WTC11 (cell line): ENCODE measurements around the gene MED22. TPM values are rescaled to one million over a fixed set of nuclear protein-coding genes. Genes with fewer than 3 reads are reported as not detected.
A peak's percentile ranks its signal among the peaks of the same experiment; 100 is the strongest.

ENCODE experiments used
- ATF3 ChIP-seq: sonication (generic); formaldehyde crosslinking; conservative IDR thresholded peaks from 2 replicates; pipeline ENCODE4 v1.8.1; 2022; ENCODE audit warnings: mild to moderate bottlenecking, missing genetic modification reagents
- CREM ChIP-seq: sonication (generic); formaldehyde crosslinking; IDR thresholded peaks from 2 replicates; pipeline ENCODE4 v1.8.1; 2022; ENCODE audit warnings: mild to moderate bottlenecking, missing genetic modification reagents, moderate library complexity
- ETV6 ChIP-seq: sonication (generic); formaldehyde crosslinking; IDR thresholded peaks from 2 replicates; pipeline ENCODE4 v1.8.1; 2022; ENCODE audit warnings: mild to moderate bottlenecking, missing genetic modification reagents
- GTF2I ChIP-seq: fragments of 250-450 bp; sonication (Bioruptor Pico); conservative IDR thresholded peaks from 2 replicates; pipeline ENCODE4 v1.4.0; 2021; ENCODE audit warnings: mild to moderate bottlenecking
- HMGXB4 ChIP-seq: sonication (generic); formaldehyde crosslinking; IDR thresholded peaks from 2 replicates; pipeline ENCODE4 v1.8.1; 2023; ENCODE audit warnings: mild to moderate bottlenecking, moderate library complexity, missing genetic modification reagents
- JAZF1 ChIP-seq: fragments of 250-450 bp; sonication (Bioruptor Pico); IDR thresholded peaks from 2 replicates; pipeline ENCODE4 v1.9.0; 2021; ENCODE audit warnings: moderate library complexity, mild to moderate bottlenecking, inconsistent platforms
- RORB ChIP-seq: fragments of 250-450 bp; sonication (Bioruptor Pico); IDR thresholded peaks from 2 replicates; pipeline ENCODE4 v1.9.0; 2021; ENCODE audit warnings: mild to moderate bottlenecking
- SOX15 ChIP-seq: fragments of 250-450 bp; sonication (Bioruptor Pico); IDR thresholded peaks from 2 replicates; pipeline ENCODE4 v1.9.0; 2021; ENCODE audit warnings: mild to moderate bottlenecking
- TCF7 ChIP-seq: sonication (generic); formaldehyde crosslinking; IDR thresholded peaks from 2 replicates; pipeline ENCODE4 v1.8.0; 2022; ENCODE audit warnings: mild to moderate bottlenecking, low read depth, missing genetic modification reagents, moderate library complexity
- TP53 ChIP-seq: sonication (generic); formaldehyde crosslinking; IDR thresholded peaks from 2 replicates; pipeline ENCODE4 v1.8.1; 2023; ENCODE audit warnings: mild to moderate bottlenecking, missing genetic modification reagents
- USF1 ChIP-seq: sonication (generic); formaldehyde crosslinking; IDR thresholded peaks from 2 replicates; pipeline ENCODE4 v1.8.0; 2022; ENCODE audit warnings: mild to moderate bottlenecking, missing genetic modification reagents
- ZNF263 ChIP-seq: sonication (generic); formaldehyde crosslinking; IDR thresholded peaks from 2 replicates; pipeline ENCODE4 v1.8.1; 2022; ENCODE audit warnings: low read depth, mild to moderate bottlenecking, moderate library complexity, missing genetic modification reagents
- ZNF317 ChIP-seq: sonication (generic); formaldehyde crosslinking; IDR thresholded peaks from 2 replicates; pipeline ENCODE4 v1.8.1; 2023; ENCODE audit warnings: low read depth, mild to moderate bottlenecking, moderate library complexity, missing genetic modification reagents, borderline replicate concordance
- ZNF416 ChIP-seq: fragments of 250-450 bp; sonication (Bioruptor Pico); IDR thresholded peaks from 2 replicates; pipeline ENCODE4 v1.9.0; 2021; ENCODE audit warnings: mild to moderate bottlenecking, inconsistent platforms
- ZNF423 ChIP-seq: fragments of 250-450 bp; sonication (Bioruptor Pico); IDR thresholded peaks from 2 replicates; pipeline ENCODE4 v2.1.2; 2022; ENCODE audit warnings: mild to moderate bottlenecking, moderate library complexity
- ZSCAN18 ChIP-seq: fragments of 250-450 bp; sonication (Bioruptor Pico); IDR thresholded peaks from 2 replicates; pipeline ENCODE4 v2.1.2; 2022; ENCODE audit warnings: mild to moderate bottlenecking, moderate library complexity
- total RNA-seq: library from RNA; stranded (reverse); gene quantifications from 3 replicates; pipeline ENCODE4 v1.2.3, GENCODE V29; 2021
- TF ChIP-seq, protein P1 (sequence below): sonication (generic); formaldehyde crosslinking; IDR thresholded peaks from 2 replicates; pipeline ENCODE4 v1.8.0; 2022; ENCODE audit warnings: mild to moderate bottlenecking, missing genetic modification reagents
- TF ChIP-seq, protein P2 (sequence below): sonication (generic); formaldehyde crosslinking; IDR thresholded peaks from 2 replicates; pipeline ENCODE4 v1.8.1; 2022; ENCODE audit warnings: low read depth, mild to moderate bottlenecking, moderate library complexity, missing genetic modification reagents, borderline replicate concordance
- TF ChIP-seq, protein P3 (sequence below): sonication (generic); formaldehyde crosslinking; conservative IDR thresholded peaks from 2 replicates; pipeline ENCODE4 v1.8.1; 2023; ENCODE audit warnings: mild to moderate bottlenecking, low read depth, missing genetic modification reagents, moderate library complexity
- TF ChIP-seq, protein P4 (sequence below): sonication (generic); formaldehyde crosslinking; IDR thresholded peaks from 2 replicates; pipeline ENCODE4 v1.8.0; 2023; ENCODE audit warnings: mild to moderate bottlenecking, missing genetic modification reagents
- TF ChIP-seq, protein P5 (sequence below): fragments of 250-450 bp; sonication (Bioruptor Pico); IDR thresholded peaks from 2 replicates; pipeline ENCODE4 v1.9.0; 2021; ENCODE audit warnings: moderate library complexity, mild to moderate bottlenecking, inconsistent platforms, borderline replicate concordance
- TF ChIP-seq, protein P6 (sequence below): sonication (generic); formaldehyde crosslinking; IDR thresholded peaks from 2 replicates; pipeline ENCODE4 v1.8.0; 2022; ENCODE audit warnings: mild to moderate bottlenecking, missing genetic modification reagents

The MED22 gene
- total RNA-seq, 1 experiment from 2014 or later, result 59.5 TPM

DNA sequence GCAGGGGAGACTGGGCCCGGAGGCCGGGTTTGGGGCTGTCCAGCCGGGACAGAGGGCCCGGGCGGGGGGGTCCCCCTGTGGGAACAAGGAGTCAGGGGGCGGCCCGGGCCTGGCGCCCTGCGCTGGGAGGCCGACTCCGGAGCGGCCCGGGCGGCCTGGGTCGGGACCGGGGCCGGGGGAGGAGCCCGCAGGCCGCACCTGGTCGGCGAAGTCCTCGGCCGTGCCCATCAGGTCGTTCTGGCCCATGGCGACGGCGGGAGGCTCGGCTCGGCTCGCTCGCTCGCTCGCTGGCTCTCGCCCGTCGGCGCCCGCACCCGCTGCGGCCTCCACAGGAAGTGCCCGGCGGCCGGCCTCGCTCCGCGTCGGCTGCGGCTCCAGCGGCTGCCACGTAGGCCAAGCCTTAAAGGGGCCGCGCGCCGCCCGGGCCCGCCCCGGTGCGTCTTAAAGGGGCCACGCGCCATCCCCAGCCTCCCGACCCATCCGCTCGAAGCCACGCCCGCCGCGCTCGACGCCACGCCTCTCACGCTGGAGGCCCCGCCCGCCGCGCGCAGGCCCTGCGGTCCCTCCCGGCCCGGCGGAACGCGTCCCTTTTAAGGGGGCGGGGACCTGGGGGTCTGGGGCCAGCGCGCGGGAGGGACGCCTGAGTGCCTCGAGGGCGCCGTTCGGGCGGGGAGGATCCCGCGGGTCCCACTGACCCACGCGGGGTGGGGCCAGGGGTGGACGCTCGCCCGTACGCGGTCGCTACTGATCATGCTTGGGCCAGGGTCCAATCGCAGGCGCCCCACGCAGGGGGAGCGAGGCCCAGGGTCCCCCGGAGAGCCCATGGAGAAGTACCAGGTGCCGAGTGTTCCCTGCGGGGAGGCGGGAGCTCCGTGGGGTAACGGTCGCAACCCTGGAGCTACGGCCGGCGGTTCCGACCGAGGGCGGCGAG, 28.1 kb upstream of the MED22 start, which contains the start of the genes STKLD1 and SURF4 (continued):
- TF ChIP-seq, protein P1, sequence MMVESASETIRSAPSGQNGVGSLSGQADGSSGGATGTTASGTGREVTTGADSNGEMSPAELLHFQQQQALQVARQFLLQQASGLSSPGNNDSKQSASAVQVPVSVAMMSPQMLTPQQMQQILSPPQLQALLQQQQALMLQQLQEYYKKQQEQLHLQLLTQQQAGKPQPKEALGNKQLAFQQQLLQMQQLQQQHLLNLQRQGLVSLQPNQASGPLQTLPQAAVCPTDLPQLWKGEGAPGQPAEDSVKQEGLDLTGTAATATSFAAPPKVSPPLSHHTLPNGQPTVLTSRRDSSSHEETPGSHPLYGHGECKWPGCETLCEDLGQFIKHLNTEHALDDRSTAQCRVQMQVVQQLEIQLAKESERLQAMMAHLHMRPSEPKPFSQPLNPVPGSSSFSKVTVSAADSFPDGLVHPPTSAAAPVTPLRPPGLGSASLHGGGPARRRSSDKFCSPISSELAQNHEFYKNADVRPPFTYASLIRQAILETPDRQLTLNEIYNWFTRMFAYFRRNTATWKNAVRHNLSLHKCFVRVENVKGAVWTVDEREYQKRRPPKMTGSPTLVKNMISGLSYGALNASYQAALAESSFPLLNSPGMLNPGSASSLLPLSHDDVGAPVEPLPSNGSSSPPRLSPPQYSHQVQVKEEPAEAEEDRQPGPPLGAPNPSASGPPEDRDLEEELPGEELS (CRISPR knock-in tag), result peak; percentile 14; the same call in 1 of the 2 replicates
- TF ChIP-seq, protein P2, sequence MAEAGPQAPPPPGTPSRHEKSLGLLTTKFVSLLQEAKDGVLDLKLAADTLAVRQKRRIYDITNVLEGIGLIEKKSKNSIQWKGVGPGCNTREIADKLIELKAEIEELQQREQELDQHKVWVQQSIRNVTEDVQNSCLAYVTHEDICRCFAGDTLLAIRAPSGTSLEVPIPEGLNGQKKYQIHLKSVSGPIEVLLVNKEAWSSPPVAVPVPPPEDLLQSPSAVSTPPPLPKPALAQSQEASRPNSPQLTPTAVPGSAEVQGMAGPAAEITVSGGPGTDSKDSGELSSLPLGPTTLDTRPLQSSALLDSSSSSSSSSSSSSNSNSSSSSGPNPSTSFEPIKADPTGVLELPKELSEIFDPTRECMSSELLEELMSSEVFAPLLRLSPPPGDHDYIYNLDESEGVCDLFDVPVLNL, result no peak
- TF ChIP-seq SOX15 (CRISPR knock-in tag) (no peak), HMGXB4 (CRISPR knock-in tag) (0 out of 2 replicates have a peak, but pooled peaks have one; percentile 50), ZNF416 (CRISPR knock-in tag) (no peak), TCF7 (CRISPR knock-in tag) (peak; percentile 87; the same call in 1 of the 2 replicates), TP53 (peak; percentile 89; the same call in 1 of the 2 replicates), ZNF423 (0 out of 2 replicates have a peak, but pooled peaks have one; percentile 25), ZSCAN18 (CRISPR knock-in tag) (no peak), GTF2I (no peak), CREM (CRISPR knock-in tag) (peak; percentile 83), JAZF1 (CRISPR knock-in tag) (no peak), RORB (CRISPR knock-in tag) (no peak), ETV6 (peak; percentile 89), ATF3 (CRISPR knock-in tag) (peak; percentile 79), ZNF263 (CRISPR knock-in tag) (peak; percentile 29; the same call in 1 of the 2 replicates), ZNF317 (CRISPR knock-in tag) (no peak), USF1 (CRISPR knock-in tag) (no peak)
- TF ChIP-seq, protein P3, sequence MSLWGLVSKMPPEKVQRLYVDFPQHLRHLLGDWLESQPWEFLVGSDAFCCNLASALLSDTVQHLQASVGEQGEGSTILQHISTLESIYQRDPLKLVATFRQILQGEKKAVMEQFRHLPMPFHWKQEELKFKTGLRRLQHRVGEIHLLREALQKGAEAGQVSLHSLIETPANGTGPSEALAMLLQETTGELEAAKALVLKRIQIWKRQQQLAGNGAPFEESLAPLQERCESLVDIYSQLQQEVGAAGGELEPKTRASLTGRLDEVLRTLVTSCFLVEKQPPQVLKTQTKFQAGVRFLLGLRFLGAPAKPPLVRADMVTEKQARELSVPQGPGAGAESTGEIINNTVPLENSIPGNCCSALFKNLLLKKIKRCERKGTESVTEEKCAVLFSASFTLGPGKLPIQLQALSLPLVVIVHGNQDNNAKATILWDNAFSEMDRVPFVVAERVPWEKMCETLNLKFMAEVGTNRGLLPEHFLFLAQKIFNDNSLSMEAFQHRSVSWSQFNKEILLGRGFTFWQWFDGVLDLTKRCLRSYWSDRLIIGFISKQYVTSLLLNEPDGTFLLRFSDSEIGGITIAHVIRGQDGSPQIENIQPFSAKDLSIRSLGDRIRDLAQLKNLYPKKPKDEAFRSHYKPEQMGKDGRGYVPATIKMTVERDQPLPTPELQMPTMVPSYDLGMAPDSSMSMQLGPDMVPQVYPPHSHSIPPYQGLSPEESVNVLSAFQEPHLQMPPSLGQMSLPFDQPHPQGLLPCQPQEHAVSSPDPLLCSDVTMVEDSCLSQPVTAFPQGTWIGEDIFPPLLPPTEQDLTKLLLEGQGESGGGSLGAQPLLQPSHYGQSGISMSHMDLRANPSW (CRISPR knock-in tag), result no peak
- TF ChIP-seq, protein P4, sequence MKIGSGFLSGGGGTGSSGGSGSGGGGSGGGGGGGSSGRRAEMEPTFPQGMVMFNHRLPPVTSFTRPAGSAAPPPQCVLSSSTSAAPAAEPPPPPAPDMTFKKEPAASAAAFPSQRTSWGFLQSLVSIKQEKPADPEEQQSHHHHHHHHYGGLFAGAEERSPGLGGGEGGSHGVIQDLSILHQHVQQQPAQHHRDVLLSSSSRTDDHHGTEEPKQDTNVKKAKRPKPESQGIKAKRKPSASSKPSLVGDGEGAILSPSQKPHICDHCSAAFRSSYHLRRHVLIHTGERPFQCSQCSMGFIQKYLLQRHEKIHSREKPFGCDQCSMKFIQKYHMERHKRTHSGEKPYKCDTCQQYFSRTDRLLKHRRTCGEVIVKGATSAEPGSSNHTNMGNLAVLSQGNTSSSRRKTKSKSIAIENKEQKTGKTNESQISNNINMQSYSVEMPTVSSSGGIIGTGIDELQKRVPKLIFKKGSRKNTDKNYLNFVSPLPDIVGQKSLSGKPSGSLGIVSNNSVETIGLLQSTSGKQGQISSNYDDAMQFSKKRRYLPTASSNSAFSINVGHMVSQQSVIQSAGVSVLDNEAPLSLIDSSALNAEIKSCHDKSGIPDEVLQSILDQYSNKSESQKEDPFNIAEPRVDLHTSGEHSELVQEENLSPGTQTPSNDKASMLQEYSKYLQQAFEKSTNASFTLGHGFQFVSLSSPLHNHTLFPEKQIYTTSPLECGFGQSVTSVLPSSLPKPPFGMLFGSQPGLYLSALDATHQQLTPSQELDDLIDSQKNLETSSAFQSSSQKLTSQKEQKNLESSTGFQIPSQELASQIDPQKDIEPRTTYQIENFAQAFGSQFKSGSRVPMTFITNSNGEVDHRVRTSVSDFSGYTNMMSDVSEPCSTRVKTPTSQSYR (CRISPR knock-in tag), result 0 out of 2 replicates have a peak, but pooled peaks have one; percentile 15
- TF ChIP-seq, protein P5, sequence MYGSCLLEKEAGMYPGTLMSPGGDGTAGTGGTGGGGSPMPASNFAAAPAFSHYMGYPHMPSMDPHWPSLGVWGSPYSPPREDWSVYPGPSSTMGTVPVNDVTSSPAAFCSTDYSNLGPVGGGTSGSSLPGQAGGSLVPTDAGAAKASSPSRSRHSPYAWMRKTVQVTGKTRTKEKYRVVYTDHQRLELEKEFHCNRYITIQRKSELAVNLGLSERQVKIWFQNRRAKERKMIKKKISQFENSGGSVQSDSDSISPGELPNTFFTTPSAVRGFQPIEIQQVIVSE (CRISPR knock-in tag), result no peak
- TF ChIP-seq, protein P6, sequence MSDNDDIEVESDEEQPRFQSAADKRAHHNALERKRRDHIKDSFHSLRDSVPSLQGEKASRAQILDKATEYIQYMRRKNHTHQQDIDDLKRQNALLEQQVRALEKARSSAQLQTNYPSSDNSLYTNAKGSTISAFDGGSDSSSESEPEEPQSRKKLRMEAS (CRISPR knock-in tag), result peak; percentile 89; the same call in 1 of the 2 replicates
